GM19455 (cell line): Measurements from ENCODE around the gene HSD3B2.
"Not testable (repeated sequence)": the region's sequence is repeated elsewhere in the genome, so short reads cannot be mapped to it uniquely, and the experiment has no call there.

Source experiments
- ATAC-seq: cut with Tn5 transposase; IDR thresholded peaks from one replicate; pipeline ENCODE4 v1.9.1; 2021; ENCODE audit not compliant: unreplicated experiment

Gene HSD3B2

DNA sequence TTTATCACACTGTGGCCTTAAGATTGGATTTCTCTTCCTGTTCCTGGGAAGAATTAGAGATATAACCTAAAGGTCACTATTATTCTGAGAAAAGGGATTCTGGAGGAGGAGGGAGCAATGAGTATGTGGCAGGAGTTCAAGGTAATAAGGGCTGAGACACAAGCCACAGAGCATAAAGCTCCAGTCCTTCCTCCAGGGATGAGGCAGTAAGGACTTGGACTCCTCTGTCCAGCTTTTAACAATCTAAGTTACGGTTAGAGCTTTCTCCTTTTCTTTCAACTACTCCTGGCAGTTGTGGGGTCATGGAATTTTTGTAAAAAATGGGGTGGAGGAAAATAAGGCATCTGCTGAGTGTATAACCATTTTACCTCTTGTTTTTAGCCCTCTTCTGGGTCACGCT lies at the start of gene HSD3B2:
Gene HSD3B2, plus strand, starts transcription at position 201 of the 400 bp plus-strand sequence. CDS start 270 bp downstream, outside the sequence.
- ATAC-seq, result no peak

DNA sequence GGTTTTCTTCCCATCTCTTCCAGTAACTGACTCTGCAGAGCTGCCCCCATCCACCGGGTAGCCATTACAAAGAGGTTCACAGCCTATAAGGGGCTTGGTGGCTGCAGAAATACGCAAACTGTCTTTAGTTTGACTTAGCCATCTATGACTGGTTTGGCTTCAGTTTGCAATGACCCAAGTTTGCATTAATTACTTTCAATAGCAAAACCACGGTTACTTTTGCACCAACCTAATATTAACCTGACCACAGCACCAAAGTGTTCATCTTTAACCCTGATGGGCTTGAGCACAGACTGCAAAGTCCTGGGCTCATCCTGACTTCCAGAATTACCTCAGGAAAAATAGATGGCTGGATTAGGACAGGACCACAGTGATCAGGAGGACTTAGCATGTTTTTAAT lies 48.5 kb upstream of the HSD3B2 start:
- ATAC-seq, result no peak

DNA sequence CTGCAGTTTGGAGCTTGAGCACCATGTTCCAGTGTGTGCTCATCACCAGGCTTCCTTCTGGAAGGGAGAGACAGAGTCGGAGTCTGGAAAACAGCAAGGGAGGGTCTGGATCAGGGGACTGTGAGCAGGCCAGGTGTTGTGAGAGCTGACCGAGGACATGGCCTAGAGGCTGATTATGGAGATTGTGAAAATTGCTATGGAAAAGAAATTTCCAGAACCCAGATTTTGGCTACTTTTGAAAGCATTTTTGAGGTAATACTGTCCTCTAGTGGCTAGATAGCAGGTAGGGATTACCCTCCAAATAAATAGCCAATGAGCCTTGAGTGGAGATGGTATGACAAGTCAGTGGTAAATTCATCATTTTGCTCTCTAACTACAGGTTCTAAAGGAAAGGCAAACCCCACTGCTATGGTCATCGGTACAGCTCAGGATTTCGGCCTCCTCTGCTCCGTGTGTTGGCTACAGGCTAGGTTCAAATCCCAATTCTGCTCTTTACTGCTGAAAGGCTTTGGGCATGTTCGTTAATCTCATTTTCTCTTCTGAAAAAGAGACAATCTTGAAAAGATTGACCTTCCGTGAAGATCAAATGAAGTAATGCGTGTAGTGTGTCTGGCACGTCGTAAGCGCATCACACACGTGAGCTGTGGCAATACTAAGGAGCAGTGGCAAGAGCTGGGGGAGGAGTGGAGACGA lies 47.4 kb upstream of the HSD3B2 start:
- ATAC-seq, result no peak

DNA sequence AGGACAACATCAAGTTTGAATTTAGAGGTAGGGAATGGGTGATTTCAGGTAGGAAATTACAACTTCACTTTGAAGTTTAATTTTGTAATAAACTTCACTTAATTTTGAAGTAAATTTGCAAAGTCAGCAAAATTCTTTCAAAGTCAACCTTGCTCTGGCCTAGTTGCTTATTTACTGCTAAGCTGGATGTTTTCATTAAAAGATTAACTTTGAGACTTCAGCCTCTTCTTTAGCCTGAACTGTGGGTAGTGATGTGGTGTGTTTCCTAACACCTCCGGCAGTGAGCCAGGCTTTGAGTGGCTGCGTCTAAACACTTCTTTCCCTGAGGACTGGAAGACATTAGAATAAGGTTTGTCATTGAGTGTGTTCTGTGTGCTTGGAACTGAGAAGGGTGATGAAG lies 46.4 kb upstream of the HSD3B2 start, which contains the start of gene HAO2:
Gene HAO2, plus strand, starts transcription at position 232 of the 400 bp plus-strand sequence. CDS start 12,301 bp downstream, outside the sequence.
- no peak for ATAC-seq

DNA sequence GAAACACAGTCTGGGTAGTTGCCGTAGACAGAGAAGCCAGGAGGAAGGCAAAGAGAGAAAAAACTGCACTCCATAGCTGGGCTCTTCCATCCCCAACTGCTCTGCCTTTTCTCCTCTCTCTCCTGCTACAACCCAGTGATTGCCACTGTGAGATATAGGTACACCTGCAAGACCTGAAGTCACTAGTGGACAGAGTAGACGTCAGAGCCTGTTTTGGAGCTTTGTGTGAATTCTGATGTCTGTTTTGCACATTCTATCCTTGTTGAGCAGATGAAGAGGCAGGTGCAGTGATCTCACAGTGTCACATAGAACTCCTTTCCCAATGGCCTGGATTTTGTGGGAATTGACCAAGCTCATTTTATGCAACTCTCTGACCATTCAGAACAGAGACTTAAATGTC lies 44.2 kb upstream of the HSD3B2 start:
- ATAC-seq, result no peak

DNA sequence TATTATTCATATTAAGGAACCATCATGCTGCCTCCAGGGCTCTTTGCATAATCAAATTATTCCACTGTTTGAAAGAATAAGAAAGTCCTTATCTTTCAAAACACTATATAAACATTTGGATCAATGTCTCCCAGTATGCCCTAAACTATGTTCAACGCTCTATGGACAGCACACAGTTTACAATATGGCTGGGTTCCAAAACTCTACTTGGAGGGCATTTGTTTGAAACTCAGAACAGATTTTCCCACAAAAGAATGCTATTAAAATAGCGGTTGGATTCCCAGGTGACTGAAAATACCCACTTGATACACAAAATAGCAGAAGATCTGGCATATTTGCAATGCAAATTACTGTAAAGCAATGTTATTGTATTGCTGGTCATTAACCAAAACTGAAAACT lies 43.1 kb upstream of the HSD3B2 start:
- ATAC-seq, result no peak

DNA sequence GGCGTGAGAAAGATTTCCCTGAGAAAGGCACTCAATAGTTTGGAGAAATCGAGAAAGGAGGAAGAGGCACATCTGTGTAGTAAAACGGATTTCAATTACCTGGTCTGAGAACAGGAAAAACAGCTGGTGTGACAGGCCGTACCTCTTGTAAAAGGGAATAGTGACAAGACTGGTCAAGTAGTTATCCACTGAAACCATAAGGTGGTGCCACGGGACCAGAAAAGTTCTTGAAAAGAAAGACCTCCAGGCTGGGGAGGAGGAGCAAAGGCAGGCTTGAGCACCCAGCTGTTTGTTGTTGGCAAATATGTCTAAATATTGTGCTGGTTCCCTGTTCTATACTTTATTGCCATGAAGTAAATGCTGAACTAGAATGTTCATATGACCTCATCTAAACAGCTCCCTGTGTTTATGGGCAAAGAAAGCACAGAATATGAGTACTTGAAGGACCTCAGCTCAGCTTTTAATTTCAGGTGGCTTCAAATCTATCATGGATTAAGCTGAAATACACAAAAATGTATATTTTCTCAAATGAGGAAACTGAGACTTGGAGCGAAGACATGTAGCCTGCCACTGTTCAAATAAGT lies 42.4 kb upstream of the HSD3B2 start:
- no peak for ATAC-seq

DNA sequence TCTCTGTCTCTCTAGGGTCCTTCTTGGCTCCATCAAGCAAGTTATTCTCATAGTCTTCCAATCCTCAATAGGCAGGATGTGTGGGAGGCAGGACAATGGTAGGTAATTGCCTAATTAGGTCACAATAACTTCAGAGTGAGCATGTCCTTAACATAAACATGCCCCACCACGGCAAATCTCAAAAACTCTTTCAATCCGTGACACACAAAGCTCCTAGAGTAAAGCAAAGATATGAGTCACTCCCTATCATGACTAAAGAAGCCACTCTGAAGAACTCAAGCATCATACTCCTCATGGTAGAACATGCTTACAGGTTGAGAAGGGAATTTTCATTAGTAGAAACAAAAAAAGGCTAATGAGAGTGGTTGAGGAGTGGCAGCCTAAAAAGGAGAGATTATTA lies 41.5 kb upstream of the HSD3B2 start:
- no peak for ATAC-seq

DNA sequence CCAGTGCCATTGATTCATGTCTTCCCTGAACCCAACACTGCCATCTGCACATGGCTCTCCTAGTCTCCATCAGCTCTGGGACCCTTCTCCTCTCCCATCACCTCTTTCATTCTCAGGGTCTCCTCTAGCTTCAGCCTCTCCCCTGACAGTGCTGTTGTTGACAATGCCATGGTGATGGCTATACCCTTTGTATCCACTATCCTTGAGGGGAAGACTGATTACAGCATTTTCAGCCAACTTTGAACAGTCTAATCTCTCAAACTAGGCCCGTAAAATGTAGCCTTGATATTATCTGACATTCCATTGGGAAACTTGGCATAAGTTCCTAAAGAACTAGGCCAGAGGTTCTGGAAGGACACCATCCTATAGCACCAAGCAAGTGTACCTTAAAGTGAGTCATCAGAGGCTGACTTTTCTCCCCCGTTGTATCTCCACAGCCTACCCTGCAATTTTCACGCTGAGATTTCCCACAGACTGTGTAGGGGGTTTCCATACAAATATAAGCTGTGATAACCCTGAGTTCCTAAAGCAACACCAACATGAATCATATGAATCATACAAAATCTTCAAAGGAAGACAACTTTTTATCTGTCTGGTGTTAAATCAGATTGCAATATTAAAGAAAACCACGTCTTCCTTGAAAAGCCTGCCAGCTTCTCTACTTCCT lies 40.6 kb upstream of the HSD3B2 start:
- ATAC-seq, result no peak

DNA sequence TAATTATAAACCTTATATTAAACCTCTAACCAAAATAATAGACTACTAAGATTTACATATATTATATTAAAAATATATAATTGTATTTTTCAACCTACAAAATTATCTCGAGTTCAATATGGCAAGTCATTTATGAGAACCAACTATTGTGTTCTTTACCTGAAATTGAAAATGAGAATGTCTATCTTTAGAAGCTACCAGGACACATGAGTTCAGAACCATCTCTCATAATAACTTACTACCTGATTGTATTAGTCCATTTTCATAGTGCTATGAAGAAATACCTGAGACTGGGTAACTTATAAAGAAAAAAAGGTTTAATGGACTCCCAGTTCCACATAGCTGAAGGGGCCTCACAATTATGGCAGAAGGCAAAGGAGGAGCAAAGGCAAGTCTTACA lies 39.6 kb upstream of the HSD3B2 start:
- ATAC-seq, result no peak

DNA sequence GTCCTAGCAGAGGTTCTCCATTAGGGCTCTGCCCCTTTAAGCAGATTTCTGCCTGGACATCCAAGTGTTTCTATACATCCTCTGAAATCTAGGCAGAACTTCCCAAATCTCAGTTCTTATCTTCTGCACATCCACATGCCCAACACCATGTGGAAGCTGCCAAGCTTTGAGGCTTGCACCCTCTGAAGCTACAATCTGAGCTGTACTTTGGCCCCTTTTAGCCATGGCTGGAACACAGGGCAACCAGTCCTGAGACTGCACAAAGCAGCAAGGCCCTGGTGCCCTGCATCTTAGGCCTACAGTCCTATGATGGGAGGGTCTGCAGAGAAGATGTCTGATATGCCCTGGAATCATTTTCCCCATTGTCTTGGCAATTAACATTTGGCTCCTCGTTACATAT lies 38.4 kb upstream of the HSD3B2 start:
- ATAC-seq, result no peak

DNA sequence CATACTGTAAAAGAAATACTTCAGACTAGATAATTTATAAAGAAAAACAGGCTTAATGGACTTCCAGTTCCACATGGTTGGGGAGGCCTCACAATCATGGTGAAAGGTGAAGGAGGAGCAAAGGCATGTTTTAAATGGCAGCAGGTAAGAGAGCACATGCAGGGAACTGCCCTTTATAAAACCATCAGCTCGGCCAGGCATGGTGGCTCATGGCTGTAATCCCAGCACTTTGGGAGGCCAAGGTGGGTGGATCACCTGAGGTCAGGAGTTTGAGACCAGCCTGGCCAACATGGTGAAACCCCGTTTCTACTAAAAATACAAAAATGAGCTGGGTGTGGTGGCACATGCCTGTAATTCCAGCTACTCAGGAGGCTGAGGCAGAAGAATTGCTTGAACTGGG lies 37.4 kb upstream of the HSD3B2 start:
- not testable (repeated sequence) for ATAC-seq

DNA sequence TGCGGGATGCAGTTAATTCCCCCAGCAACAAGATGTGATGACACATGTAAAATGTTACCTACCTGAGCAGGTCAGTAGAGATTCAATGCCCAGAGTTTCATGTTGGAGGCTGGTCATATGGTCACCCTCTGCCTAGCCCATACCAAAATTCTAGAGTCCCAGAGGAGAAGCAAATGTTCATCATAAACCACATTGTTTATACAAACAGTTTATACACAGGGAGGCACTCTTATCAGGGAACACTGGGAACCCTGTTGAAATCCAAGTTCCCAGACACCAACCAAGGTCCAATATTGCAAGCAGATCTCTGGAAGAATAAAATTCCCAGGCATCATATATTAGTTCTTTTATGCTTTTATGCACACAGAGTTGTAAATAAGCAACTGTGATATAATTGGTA lies 35.8 kb upstream of the HSD3B2 start:
- no peak for ATAC-seq

DNA sequence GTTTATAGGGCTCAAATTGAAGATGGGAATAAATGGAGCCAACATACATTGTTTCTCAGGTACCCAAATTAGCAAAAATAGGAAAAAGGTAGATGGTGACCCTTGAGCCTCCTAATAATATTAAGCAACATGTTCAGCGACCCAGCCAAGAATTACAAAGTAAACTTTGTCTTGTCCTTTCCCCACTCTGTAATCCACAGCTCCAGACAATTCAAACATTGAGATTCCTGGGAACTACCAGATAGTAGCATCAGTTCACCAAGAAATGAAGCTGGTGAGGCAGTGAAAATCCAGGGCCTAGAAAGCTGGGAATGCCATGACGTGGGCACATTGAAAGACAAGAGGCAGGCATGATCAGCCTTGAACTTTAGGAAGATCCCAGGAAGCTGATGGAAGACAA lies 34.6 kb upstream of the HSD3B2 start:
- ATAC-seq, result no peak

DNA sequence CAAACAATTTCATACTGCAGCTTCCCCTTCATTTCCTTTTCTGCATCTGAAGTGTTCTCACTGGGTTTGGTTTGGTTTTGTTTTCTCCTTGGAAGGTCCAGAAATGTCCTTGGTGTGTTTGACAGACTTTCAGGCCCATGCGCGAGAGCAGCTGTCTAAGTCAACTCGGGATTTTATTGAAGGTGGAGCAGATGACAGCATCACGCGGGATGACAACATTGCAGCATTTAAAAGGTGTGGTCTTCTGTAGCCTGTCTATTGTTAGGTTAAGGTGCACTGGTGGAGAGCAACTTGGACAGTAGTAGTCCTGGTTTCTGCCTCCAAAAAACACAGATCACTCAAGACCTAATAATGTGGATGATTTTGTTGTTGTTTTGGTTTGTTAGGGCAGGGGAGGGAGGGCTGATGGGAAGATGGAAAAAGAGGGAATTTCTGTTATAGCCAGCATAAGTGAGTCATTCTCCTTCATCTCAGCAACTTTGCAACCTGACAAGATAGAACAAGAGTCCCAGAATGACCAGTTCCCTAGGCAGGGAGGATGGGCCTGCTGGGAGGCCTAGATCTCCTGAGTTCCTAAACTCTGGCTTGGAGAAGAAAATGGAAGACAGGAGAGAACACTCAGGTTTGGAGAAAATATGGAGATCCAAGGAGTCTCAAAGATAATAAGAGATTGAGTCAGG lies 33.8 kb upstream of the HSD3B2 start:
- ATAC-seq, result no peak

DNA sequence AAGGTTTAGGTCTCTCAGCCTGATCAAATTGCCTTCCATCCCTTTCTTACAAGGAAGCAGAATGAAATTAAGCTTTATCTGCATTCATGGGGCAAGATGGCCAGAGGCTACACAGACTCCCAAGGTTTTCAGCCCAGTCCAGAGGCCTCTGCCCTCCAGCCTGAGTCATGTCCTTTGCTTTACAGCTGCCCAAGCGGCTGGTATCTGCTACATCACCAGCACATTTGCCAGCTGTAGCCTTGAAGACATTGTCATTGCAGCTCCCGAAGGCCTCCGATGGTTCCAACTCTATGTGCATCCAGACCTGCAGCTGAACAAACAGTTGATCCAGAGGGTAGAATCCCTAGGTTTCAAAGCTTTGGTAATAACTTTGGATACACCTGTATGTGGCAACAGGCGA lies 30.4 kb upstream of the HSD3B2 start:
- ATAC-seq, result no peak

DNA sequence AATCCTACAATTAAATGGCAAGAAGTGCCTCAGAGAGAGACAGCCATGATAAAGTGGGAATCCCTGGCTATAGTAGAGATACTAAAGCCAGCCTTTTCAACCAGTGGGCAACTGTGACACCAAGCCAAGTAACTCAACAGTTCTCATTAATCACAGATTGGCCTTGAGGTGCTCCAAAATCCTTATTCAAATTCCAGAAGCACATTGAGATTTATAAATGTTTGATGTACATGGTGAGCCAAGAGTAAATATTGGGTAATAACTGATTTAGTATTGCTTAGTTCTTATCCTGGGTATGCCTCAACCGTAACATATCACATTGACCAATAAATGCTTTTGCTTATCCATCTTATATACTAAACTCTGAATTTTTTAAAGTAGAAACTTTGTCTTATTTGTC lies 29.3 kb upstream of the HSD3B2 start:
- no peak for ATAC-seq

DNA sequence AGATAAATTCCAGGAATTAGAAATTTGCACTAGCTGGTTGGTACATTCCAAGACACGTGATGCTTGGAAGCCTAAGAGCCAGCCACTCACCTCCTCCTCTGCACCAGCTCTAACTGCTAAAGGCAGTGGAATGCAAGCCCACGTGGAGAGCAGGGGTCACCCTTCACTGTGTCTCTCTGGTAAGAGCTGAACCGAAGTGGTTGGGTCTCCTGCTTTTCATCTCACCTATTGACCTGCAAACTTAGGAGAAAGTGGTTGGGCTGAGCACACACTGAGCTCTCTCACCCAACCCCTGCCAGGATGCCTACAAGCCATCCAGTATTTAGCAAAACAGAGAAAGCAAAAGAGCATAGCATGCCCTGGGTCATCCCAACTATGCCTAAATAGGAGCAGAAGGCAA lies 27.1 kb upstream of the HSD3B2 start:
- no peak for ATAC-seq

DNA sequence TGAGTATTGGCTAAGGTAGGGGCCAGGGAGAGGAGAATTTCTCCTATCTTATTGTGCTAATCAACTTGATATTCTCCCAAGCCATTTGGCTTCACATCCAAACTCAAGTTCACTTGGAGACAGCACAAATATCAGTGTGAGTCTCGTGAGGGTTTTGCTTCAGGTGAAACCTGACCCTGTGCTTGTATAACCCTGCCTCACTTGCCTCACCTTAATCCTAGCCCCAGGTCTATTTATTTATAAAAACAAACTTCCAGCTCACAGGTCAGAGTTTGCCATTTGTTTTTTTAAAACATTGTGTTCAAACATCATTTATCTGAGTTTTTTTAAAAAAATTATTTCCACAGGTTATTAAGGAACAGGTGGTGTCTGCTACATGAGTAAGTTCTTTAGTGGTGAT lies 26.5 kb upstream of the HSD3B2 start:
- ATAC-seq, result no peak

DNA sequence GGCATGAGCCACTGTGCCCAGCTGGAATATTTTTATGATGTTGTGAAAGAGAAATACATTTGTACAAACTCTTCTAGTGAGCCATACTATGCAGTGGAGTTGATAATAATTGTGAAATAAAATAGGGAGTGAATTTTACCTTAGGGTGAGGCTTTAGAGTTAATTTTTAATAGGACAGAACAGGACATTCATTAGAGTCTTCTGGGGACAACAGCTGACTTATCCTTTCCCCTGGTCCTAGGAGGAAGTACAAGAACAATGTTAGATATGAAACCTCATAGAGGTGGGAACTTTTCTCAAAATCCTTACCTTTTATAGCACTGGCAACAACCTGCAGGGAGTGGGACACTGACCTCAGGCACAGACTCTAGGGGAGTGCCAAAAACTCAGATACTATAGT lies 24.4 kb upstream of the HSD3B2 start:
- no peak for ATAC-seq

DNA sequence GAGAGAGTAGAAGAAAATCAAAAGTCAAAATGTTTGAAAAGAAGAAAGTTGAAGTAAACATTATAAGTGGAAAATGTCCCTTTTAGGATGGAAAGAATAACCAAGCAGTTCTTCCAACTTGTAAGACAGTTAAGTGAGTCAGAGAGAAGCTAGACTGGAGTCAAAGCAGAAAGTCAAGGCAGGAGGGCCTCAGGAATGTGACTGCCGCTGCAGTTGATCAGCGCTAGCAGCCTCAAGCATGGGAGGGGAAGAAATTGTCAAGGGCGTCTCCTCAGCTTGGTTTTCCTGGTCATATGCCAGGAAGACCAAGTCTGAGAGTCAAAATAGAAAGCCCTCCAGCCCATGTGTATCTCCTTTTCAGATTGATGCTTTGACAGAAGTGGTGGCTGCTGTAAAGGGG lies 23.2 kb upstream of the HSD3B2 start:
- ATAC-seq, result no peak

DNA sequence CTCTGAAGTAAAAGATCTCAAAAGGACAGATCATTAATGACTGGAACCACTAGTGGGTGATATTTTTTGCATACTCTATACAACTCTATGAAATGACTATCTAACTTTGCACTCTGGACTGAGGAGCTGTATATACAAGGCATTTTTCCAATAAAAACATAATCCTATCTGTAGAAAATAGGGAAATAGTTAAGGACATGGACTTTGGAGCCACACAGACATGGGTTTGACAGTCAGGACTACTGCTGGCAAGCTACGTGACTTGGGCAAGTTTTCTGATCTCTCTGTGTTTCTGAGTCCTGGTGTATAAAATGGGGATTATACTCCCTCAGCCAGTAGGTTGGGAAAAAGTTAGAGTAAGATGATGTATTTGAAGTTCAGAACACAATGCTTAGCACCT lies 20.9 kb upstream of the HSD3B2 start:
- ATAC-seq, result no peak
